K562 (cell line): ENCODE data around the gene PHF21B.

Experiments
- FOS ChIP-seq: IDR thresholded peaks from 3 replicates; pipeline ENCODE4 v1.6.1; 2011; ENCODE audit not compliant: insufficient read length; ENCODE audit errors: extremely low read depth
- NBN ChIP-seq: fragments of 450-650 bp; IDR thresholded peaks from 2 replicates; pipeline ENCODE4 v1.6.1; 2016; ENCODE audit warnings: low read depth, mild to moderate bottlenecking

DNA sequence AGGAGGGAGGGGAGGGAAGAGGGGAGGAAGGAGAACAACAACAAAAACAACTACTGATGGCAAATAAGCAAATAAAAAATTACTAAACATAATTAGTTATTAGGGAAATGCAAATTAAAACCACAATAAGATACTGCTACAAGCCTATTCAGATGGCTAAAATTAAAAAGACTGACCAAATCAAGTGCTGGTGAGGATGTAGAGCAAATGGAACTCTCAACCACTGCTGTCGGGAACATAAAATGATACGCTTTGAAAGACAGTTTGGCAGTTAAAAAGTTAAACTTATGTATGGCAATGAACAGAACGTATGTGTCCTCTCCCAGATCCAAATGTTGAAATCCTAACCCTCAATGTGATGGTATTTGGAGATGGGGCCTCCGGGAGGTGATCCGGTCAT lies 85.7 kb downstream of the PHF21B start:
- TF ChIP-seq NBN (no peak), FOS (no peak)
